SK-N-MC (cell line): Measurements from ENCODE around the gene ETV6.

Experiments
- EZH2 ChIP-seq: fragments of 200-600 bp; sonication (generic); IDR thresholded peaks from one replicate; pipeline ENCODE4 v1.6.1; 2017; ENCODE audit warnings: antibody characterized with exemption
- FOXP2 ChIP-seq: optimal IDR thresholded peaks from 2 replicates; pipeline ENCODE3; 2011; ENCODE audit warnings: mild to moderate bottlenecking, moderate library complexity; ENCODE audit not compliant: insufficient read depth; ENCODE audit errors: extremely low read length, control extremely low read depth
- POLR2AphosphoS5 ChIP-seq: IDR thresholded peaks from 2 replicates; pipeline ENCODE4 v1.6.1; 2012; ENCODE audit warnings: mild to moderate bottlenecking, low read depth, low read length, borderline replicate concordance

- TF ChIP-seq EZH2 (no peak), POLR2AphosphoS5 (no peak), FOXP2 (no peak)
Measured at GRCh38 chr12:11830307-11830801, 180.9 kb downstream of the ETV6 start.
